Thoracic aorta (tissue), 2 donors: ENCODE results near the gene IFNG-AS1. TPM values are rescaled to one million over a fixed set of nuclear protein-coding genes. Genes with fewer than 3 reads are reported as not detected.

Source experiments
- ATAC-seq: fragments of 150-250 bp; one replicate; pipeline ENCODE4 v1.8.0; 2017; ENCODE audit warnings: low read depth; ENCODE audit not compliant: insufficient number of reproducible peaks, low FRiP score
- DNase-seq: peaks from one replicate; pipeline ENCODE4 v3.0.0-alpha.2; 2020; ENCODE audit warnings: low spot score
- H3K27ac ChIP-seq, 2 donors: fragments of 200-600 bp; sonication (generic); 1 replicate in 1 of 2; 2 replicates in 1 of 2; pipeline ENCODE4 v1.5.1; 2016; ENCODE audit warnings: mild to moderate bottlenecking in 2 of 2, moderate library complexity in 2 of 2
- H3K27me3 ChIP-seq: fragments of 200-600 bp; sonication (generic); replicated peaks from 2 replicates; pipeline ENCODE4 v1.6.0; 2016; ENCODE audit warnings: mild to moderate bottlenecking; ENCODE audit not compliant: insufficient read depth
- H3K36me3 ChIP-seq: fragments of 200-600 bp; sonication (generic); one replicate; pipeline ENCODE4 v1.5.1; 2016
- H3K4me1 ChIP-seq, 2 donors: fragments of 200-600 bp; sonication (generic); 1 replicate in 1 of 2; 2 replicates in 1 of 2; pipeline versions ENCODE4 v1.5.1 to v1.6.0; 2016; ENCODE audit warnings: low read depth in 2 of 2, mild to moderate bottlenecking in 1 of 2; ENCODE audit not compliant: control insufficient read depth in 1 of 2
- H3K4me3 ChIP-seq: fragments of 200-600 bp; sonication (generic); 2 replicates; pipeline ENCODE4 v1.5.1; 2016; ENCODE audit warnings: mild to moderate bottlenecking
- H3K9me3 ChIP-seq: fragments of 200-600 bp; sonication (generic); 2 replicates; pipeline ENCODE4 v1.5.1; 2016
- total RNA-seq, 2 donors: library from RNA; depleted of rRNA; stranded (reverse); fragments of >200 nt; gene quantifications; one replicate each; pipeline versions ENCODE4 v1.1.0 to v1.2.3, GENCODE V29; 2016
- TF ChIP-seq, protein P1 (sequence below): fragments of 200-600 bp; sonication (generic); IDR thresholded peaks from one replicate; pipeline ENCODE4 v1.5.1; 2019; ENCODE audit warnings: antibody characterized with exemption

The IFNG-AS1 gene
- total RNA-seq, 2 donors from 2014 or later, result 0.92 TPM; not detected in 1

DNA sequence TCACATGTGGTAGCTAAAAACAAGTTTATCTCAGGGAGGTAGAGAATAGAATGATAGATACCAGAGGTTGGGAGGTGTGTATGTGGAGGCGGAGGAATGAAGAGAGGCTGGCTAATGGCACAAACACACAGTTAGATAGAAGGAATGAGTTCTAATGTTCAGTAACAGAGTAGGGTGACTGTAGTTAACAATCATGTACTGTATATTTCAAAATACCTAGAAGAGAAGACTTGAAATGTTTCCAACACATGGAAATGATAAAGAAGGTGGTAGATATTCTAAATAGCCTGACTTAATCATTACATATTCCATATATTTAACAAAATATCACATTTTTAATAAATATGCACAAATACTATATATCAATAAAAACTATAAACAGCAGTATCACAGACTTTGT is 8.9 kb upstream of the IFNG-AS1 start:
- Histone ChIP-seq H3K36me3 (no peaks in the 10 kb centered on the region), H3K4me1 (no peaks in the 10 kb centered on the region), H3K27me3 (no peaks in the 10 kb centered on the region), H3K9me3 (no peaks in the 10 kb centered on the region), H3K4me3 (no peak overlapping the region), H3K27ac (no peak overlapping the region)
- DNase-seq (no peak), ATAC-seq (no peak)
- TF ChIP-seq, protein P1, sequence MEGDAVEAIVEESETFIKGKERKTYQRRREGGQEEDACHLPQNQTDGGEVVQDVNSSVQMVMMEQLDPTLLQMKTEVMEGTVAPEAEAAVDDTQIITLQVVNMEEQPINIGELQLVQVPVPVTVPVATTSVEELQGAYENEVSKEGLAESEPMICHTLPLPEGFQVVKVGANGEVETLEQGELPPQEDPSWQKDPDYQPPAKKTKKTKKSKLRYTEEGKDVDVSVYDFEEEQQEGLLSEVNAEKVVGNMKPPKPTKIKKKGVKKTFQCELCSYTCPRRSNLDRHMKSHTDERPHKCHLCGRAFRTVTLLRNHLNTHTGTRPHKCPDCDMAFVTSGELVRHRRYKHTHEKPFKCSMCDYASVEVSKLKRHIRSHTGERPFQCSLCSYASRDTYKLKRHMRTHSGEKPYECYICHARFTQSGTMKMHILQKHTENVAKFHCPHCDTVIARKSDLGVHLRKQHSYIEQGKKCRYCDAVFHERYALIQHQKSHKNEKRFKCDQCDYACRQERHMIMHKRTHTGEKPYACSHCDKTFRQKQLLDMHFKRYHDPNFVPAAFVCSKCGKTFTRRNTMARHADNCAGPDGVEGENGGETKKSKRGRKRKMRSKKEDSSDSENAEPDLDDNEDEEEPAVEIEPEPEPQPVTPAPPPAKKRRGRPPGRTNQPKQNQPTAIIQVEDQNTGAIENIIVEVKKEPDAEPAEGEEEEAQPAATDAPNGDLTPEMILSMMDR, result no peak

DNA sequence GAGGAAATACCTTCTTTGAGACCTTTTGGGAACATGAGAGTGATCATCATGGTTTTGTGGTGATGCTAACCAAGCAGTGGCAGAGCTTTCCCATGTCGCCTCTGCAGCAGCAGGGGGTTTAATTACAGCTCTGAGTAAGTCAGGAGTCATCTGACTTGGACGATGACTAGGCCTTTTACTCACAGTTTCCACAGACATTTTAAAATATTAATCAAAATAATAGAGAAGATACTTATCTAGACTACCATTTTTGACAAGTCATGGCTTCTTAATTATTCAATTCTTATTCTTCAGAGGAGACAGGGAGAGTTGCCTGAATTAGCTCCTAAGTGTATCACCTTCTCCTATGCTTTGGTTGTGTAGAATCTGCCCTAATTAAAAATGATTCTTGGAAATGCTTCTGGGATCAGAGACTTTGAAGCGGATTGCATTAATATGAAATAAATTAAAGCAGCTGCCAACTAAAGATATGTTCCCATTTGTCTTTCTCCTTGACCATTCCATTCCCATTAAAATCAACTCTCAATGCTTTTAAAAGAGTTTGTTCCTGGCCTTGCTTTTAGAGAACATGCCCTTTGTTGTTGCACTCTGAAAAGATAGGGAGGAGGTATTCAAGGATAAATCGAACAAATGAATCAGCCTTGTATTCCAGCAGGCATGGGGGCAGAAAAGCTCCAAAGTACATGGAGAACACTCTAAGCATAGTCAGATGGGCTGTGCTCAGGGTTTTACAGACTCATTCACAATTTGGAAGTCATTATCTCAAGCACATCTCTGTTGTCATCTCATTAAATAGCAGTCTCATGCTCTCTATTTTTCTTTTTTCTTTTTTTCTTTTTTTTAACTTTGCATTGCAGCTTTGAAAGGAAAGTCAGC is 7.7 kb upstream of the IFNG-AS1 start:
- no peak for ATAC-seq
- TF ChIP-seq, protein P1, result no peak
- Histone ChIP-seq H3K4me3 (no peak overlapping the region), H3K27me3 (no peaks in the 10 kb centered on the region), H3K9me3 (no peaks in the 10 kb centered on the region), H3K4me1 (no peaks in the 10 kb centered on the region), H3K36me3 (no peaks in the 10 kb centered on the region), H3K27ac (no peak overlapping the region)
- DNase-seq, result no peak

DNA sequence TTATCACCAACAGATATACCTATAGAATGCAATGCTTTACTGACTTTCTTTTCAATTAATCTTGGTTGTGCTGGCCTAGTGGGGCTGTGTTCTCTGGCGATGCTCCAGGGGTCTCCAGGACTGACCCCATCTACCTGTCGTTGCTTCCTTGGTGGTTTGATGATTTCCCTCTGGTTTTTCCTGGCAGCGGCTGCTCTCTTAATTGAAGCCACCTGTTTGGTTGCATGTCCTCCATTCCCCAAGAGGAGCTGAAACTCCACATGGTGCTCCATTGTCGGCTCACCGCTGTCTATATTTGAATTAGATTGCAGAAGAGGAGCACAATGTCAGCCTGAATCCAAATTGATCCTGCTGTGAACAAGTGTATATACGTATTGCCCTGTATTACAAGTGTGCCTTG is 7.1 kb upstream of the IFNG-AS1 start:
- no peaks in the 10 kb centered on the region for H3K4me1 ChIP-seq
- no peak overlapping the region for H3K4me3 ChIP-seq
- ATAC-seq (no peak), DNase-seq (no peak)
- H3K9me3 ChIP-seq, result no peaks in the 10 kb centered on the region
- no peaks in the 10 kb centered on the region for H3K27me3 ChIP-seq
- H3K27ac ChIP-seq, result no peak overlapping the region
- TF ChIP-seq, protein P1, result no peak
- no peaks in the 10 kb centered on the region for H3K36me3 ChIP-seq

DNA sequence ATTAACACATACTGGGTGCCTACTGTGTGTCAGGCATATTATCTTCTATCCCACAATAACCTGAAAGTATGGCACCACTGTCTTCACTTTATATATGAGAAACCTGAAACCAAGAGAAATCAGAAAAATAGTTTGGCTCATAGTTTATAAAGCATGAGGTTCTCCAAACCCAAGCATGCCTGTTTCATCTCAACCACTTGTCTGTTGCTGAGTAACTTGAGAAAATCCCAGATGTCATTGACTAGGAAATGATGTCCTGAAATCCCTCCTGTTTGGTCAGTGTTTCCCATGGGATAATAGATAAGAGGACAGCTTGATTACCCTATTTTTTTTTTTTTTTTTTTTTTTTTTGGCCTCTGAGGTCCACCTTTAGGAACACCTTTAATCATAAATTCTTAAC is 2.6 kb upstream of the IFNG-AS1 start:
- H3K4me1 ChIP-seq, result no peaks in the 10 kb centered on the region
- H3K9me3 ChIP-seq, result no peaks in the 10 kb centered on the region
- H3K36me3 ChIP-seq, result no peaks in the 10 kb centered on the region

DNA sequence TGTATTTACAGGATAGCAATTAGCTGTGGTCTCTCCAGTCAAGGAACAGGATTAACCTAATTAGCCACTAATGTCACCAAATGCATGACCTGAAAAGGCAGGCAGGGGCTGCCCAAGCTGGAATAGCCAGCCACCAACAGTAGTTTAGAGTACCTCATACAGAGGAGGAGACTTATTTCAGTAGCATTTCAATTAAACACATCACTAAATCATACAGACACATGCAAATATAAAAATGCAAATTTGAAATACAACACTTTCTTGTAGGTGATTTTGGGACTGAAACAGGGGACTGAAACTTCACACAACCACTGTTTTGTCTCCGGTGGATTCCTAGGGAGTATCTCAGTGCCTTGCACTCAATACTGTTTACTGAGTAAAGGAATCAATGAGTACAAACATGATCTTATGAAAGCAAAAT is 636 bp upstream of the IFNG-AS1 start:
- ATAC-seq (no peak), DNase-seq (no peak)
- no peak overlapping the region for H3K27ac ChIP-seq
- H3K36me3 ChIP-seq, result no peaks in the 10 kb centered on the region
- no peaks in the 10 kb centered on the region for H3K27me3 ChIP-seq
- no peak overlapping the region for H3K4me3 ChIP-seq
- TF ChIP-seq, protein P1, result no peak
- H3K9me3 ChIP-seq, result no peaks in the 10 kb centered on the region
- H3K4me1 ChIP-seq, result no peaks in the 10 kb centered on the region

More for the DNA sequence above, 2.6 kb upstream of the IFNG-AS1 start:
- no peak overlapping the region for H3K4me3 ChIP-seq
- H3K27ac ChIP-seq, result no peak overlapping the region
- DNase-seq (no peak), ATAC-seq (no peak)
- TF ChIP-seq, protein P1, result no peak
- no peaks in the 10 kb centered on the region for H3K27me3 ChIP-seq
